GM12872 (cell line): ENCODE measurements around the gene APOL6.

ENCODE experiments used
- CTCF ChIP-seq: IDR thresholded peaks from 3 replicates; pipeline ENCODE4 v1.5.1; 2011; ENCODE audit warnings: low read depth, mild to moderate bottlenecking, low read length, moderate library complexity; ENCODE audit not compliant: insufficient read depth

The APOL6 gene

GRCh38 chr22:35633520-35633919 lies 14.7 kb upstream of the APOL6 start:
- no peak for TF ChIP-seq CTCF

- no peak for TF ChIP-seq CTCF
Measured at GRCh38 chr22:35634015-35634414, 14.2 kb upstream of the APOL6 start.

- TF ChIP-seq CTCF, result no peak
Measured at GRCh38 chr22:35634943-35635540, 13.2 kb upstream of the APOL6 start.

- TF ChIP-seq CTCF, result no peak
Measured at GRCh38 chr22:35637254-35637653, 11.0 kb upstream of the APOL6 start.

- TF ChIP-seq CTCF, result no peak
Measured at GRCh38 chr22:35638001-35638400, 10.2 kb upstream of the APOL6 start.

- no peak for TF ChIP-seq CTCF
Measured at GRCh38 chr22:35638410-35638809, 9.8 kb upstream of the APOL6 start.

- no peak for TF ChIP-seq CTCF
Measured at GRCh38 chr22:35641494-35642120, 6.6 kb upstream of the APOL6 start.
